ENCODE results near the gene MEF2A.
"Not testable (repeated sequence)": the region's sequence is repeated elsewhere in the genome, so short reads cannot be mapped to it uniquely, and the experiment has no call there.

Gene MEF2A

DNA sequence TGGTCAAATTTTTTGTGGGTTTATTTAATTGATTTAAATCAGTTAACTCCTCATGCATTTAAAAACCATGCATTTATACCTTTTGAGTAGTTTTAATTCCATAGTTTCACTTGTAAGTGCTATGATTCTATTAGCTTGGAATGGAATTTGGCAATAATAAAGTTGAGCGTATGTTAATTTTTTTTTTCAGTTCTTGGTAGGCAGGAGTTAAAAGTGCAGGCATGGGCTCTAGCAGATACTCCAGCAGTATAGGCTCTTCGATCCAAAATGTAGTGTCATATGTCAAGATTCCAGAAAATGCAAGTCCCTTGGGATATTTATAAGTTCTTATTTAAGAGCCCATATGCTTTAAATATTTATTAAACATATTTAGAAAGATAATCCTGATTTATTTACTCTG is 97.1 kb downstream of the MEF2A start:
- Histone ChIP-seq H3K9me3 (no peaks in the 10 kb centered on the region), H3K4me3 (no peak overlapping the region), H3K36me3 (replicated peaks) (no peaks in the 10 kb centered on the region; the same call in 1 of the 2 replicates), H3K4me1 (no peaks in the 10 kb centered on the region), H3K27me3 (ENCODE audit: low read depth) (no peaks in the 10 kb centered on the region)
- in situ Hi-C loops (cut with MboI; ENCODE audit: low sequenced_read_pairs), result no loop called here
- no peak for DNase-seq (ENCODE audit: low spot score in 2 of 2)

DNA sequence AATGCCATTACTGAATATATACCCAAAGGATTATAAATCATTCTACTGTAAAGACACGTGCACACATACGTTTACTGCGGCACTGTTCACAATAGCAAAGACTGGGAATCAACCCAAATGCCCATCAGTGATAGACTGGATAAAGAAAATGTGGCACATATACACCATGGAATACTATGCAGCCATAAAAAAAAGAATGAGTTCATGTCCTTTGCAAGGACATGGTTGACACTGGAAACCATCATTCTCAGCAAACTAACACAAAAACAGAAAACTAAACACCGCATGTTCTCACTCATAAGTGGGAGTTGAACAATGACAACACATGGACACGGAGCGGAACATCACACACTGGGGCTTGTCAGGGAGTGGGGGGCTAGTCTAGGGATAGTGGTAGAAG is 100.3 kb downstream of the MEF2A start:
- H3K36me3 ChIP-seq (replicated peaks); DNase-seq (ENCODE audit: low spot score in 2 of 2); H3K27me3 ChIP-seq (ENCODE audit: low read depth); H3K4me3 ChIP-seq; in situ Hi-C loops (cut with MboI; ENCODE audit: low sequenced_read_pairs); H3K9me3 ChIP-seq; H3K4me1 ChIP-seq: not testable (repeated sequence)

DNA sequence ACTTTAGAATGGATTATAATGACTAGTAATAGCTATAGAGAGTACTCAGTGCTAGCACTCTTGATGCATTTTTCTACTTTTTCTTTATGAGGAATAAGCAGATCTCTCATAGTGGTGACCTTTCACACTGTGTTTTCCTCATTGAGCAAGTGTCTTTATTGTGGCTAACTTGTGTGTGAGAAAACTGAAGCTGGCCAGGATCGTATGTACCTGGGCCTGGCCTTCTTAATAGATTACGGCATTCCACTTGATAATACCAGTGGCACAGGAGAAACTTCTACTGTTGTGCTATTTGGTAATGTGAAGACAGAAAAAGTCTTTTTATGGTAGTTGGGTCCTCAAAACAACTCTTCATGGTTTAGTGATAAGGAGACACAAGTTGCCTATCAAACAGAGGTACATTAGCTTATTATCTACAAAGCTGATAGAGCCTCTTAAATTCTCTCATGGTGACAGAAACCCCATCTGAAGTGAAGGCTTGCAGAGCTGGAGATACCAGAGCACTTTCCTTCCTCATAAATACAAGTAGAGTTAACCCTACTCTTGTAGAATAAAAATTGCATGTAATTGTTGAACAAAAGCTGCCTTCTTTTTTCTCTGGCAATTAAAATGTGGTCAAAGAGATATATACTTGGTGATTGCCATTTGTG is 102.9 kb downstream of the MEF2A start:
- Histone ChIP-seq H3K27me3 (ENCODE audit: low read depth) (no peaks in the 10 kb centered on the region), H3K36me3 (replicated peaks) (no peaks in the 10 kb centered on the region), H3K9me3 (no peaks in the 10 kb centered on the region), H3K4me1 (no peaks in the 10 kb centered on the region), H3K4me3 (no peak overlapping the region)
- no peak for DNase-seq (ENCODE audit: low spot score in 2 of 2)
- in situ Hi-C loops (cut with MboI; ENCODE audit: low sequenced_read_pairs), result no loop called here

DNA sequence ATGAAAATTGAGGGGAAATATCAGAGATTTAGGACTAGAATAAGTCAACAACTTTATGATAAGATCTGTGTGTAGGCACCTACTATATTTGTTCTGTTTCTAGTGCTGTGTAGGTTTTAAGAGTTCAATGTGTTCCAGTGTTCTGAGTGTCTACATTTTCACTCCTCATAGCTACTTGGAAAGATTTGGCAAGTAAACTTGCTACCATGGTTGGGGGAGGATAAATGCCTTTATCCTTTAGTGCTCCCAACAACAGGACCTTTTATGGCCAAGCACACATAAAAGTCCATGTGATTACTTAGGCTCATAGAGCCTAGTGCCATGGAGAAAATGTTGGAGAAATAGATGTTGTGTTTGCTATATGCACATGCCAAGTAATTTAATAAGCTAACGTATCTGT is 103.5 kb downstream of the MEF2A start:
- Histone ChIP-seq H3K4me1 (no peaks in the 10 kb centered on the region), H3K36me3 (replicated peaks) (no peaks in the 10 kb centered on the region), H3K27me3 (ENCODE audit: low read depth) (no peaks in the 10 kb centered on the region), H3K4me3 (no peak overlapping the region), H3K9me3 (no peaks in the 10 kb centered on the region)
- DNase-seq (ENCODE audit: low spot score in 2 of 2), result no peak
- in situ Hi-C loops (cut with MboI; ENCODE audit: low sequenced_read_pairs), result no loop called here

DNA sequence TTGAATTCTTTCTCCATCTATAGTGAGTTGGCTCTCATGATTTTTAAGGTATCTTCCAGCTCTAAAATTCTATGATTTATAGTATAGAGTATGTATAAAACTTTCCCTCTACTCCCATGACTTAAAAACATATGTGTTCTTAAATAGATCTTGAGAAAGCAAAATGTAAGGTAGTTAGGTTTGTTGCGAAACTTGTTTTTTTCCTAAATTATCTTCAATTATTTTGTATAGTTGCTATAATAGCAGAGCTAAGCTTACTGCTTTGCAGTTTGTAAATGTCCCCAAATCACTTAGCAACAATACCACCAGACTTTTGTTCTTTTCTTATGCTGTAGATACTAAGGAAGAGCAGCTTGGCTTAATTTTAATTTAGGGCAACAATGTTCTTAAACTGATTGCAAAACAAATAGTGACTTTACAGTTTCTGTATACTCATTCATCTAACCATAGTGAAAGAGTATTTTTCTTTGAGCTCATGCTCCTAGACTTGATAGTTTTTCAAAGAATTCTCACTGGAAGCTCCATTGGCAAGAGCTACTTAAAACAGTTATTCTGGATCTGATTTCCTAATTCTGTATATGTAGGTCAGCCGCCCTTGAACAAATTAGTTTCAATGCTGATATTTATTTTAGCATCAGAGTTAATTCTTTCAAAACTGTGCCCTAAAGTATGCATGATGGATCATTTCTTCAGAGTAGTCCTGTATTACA is 106.3 kb downstream of the MEF2A start:
- peaks cover 5% of the 10 kb centered on the region; the same call in 1 of the 2 replicates for H3K36me3 ChIP-seq (replicated peaks)
- DNase-seq (ENCODE audit: low spot score in 2 of 2), result no peak
- no peaks in the 10 kb centered on the region for H3K4me1 ChIP-seq
- in situ Hi-C loops (cut with MboI; ENCODE audit: low sequenced_read_pairs), result no loop called here
- H3K4me3 ChIP-seq, result no peak overlapping the region
- H3K27me3 ChIP-seq (ENCODE audit: low read depth), result no peaks in the 10 kb centered on the region
- H3K9me3 ChIP-seq, result no peaks in the 10 kb centered on the region

DNA sequence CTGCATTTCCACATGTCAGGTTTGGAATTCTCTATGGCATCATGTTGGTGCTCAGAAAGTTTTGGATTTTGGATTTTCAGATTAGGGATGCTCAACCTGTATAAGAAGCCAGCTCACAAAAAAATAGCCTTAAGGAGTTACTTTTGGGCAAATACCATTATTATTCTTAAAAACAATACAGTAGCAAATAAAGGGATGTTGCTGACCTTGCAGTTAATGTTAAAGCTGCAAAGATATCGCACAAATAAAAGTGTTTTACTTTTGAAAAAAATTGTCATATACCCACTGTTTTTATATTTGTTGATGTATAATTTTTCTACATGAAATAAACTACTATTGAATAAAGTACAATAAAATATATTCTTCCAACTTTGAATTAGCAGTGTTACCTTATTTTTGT is 107.3 kb downstream of the MEF2A start:
- DNase-seq (ENCODE audit: low spot score in 2 of 2), result no peak
- H3K27me3 ChIP-seq (ENCODE audit: low read depth), result no peaks in the 10 kb centered on the region
- H3K36me3 ChIP-seq (replicated peaks), result peaks cover 5% of the 10 kb centered on the region; the same call in 1 of the 2 replicates
- no peaks in the 10 kb centered on the region for H3K9me3 ChIP-seq
- H3K4me3 ChIP-seq, result no peak overlapping the region
- no peaks in the 10 kb centered on the region for H3K4me1 ChIP-seq
- in situ Hi-C loops (cut with MboI; ENCODE audit: low sequenced_read_pairs), result no loop called here

DNA sequence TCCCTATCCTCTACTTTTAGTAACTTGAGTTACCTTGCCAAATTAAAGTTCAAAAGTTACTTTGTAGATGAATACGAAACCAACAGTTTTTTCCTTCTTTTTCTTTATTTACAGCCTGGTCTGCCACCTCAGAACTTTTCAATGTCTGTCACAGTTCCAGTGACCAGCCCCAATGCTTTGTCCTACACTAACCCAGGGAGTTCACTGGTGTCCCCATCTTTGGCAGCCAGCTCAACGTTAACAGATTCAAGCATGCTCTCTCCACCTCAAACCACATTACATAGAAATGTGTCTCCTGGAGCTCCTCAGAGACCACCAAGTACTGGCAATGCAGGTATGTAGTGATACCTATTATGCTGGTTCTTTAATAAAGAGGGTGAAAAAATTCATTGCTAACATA is 108.5 kb downstream of the MEF2A start:
- Histone ChIP-seq H3K9me3 (no peaks in the 10 kb centered on the region), H3K36me3 (replicated peaks) (peaks cover 5% of the 10 kb centered on the region; the same call in 1 of the 2 replicates), H3K27me3 (ENCODE audit: low read depth) (no peaks in the 10 kb centered on the region), H3K4me1 (no peaks in the 10 kb centered on the region), H3K4me3 (no peak overlapping the region)
- in situ Hi-C loops (cut with MboI; ENCODE audit: low sequenced_read_pairs), result no loop called here
- DNase-seq (ENCODE audit: low spot score in 2 of 2), result no peak

DNA sequence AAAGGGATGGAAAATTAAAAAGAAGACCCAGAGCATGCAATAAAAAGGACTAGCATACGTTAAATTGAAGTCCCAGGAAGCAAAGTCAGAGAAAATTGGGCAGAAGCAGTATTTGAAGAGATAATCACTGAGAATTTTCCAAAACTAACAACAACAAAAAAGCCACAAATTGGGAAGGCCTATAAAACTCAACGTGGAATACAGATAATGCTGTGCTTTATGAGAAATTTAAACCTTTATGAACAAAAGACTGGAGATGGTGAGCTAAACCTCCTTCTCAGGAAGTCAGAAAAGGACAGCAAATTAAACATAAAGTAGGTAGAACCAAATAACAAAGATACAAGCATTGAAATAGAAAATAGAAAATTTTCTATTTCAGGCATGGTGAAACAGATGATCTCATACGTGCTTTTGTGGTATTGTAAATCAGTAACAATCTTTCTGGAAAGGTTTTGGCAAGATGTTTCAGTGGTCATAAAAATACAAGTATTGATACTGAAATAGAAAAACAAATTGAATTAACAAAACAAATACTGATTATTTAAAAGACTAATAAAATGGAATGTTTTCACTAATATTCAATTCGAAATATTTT is 111.9 kb downstream of the MEF2A start:
- H3K36me3 ChIP-seq (replicated peaks), result peaks cover 5% of the 10 kb centered on the region; the same call in 1 of the 2 replicates
- no peaks in the 10 kb centered on the region for H3K9me3 ChIP-seq
- no peak overlapping the region for H3K4me3 ChIP-seq
- no peak for DNase-seq (ENCODE audit: low spot score in 2 of 2)
- no peaks in the 10 kb centered on the region for H3K27me3 ChIP-seq (ENCODE audit: low read depth)
- in situ Hi-C loops (cut with MboI; ENCODE audit: low sequenced_read_pairs), result no loop called here
- no peaks in the 10 kb centered on the region for H3K4me1 ChIP-seq

DNA sequence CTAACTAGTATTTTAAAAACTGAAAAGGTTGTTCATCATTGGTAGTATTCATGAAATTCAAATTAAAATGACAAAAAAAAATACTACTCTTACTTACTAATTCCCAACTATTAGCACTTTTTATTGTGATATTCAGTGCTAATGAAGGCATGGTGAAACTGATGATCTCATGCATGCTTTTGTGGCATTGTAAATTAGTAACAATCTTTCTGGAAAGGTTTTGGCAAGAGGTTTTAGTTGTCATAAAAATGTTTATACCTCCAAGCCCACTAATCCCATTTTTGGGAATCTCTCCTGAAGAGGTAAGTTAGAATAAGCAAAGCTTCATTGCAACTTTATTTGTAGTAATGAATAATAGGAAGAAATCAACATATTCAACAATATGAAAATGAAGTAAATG is 114.5 kb downstream of the MEF2A start:
- no peak for DNase-seq (ENCODE audit: low spot score in 2 of 2)
- Histone ChIP-seq H3K27me3 (ENCODE audit: low read depth) (no peaks in the 10 kb centered on the region), H3K4me3 (no peak overlapping the region), H3K4me1 (no peaks in the 10 kb centered on the region), H3K36me3 (replicated peaks) (peaks cover under 1% of the 10 kb centered on the region; the same call in 1 of the 2 replicates), H3K9me3 (no peaks in the 10 kb centered on the region)
- in situ Hi-C loops (cut with MboI; ENCODE audit: low sequenced_read_pairs), result no loop called here

DNA sequence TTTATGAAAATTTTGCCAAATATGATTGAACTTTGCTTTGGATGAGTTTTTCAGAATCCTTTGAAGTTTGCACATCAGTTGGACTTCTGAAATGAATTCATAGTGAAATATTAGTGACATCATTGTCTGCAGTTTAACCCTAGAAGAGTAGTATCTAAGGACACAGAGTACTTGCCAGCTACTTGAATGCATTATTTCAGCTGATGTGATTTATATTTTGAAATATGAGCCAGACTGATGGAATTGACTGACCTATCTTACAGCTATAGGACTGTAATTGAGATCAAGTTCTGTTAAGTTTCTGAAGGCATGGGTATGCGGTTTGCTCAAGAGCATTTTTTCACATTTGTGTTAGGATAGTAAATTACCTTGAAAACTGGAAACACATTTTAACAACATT is 116.2 kb downstream of the MEF2A start:
- DNase-seq (ENCODE audit: low spot score in 2 of 2), result no peak
- Histone ChIP-seq H3K36me3 (replicated peaks) (no peaks in the 10 kb centered on the region; the same call in 1 of the 2 replicates), H3K27me3 (ENCODE audit: low read depth) (no peaks in the 10 kb centered on the region), H3K9me3 (no peaks in the 10 kb centered on the region), H3K4me3 (no peak overlapping the region), H3K4me1 (no peaks in the 10 kb centered on the region)
- in situ Hi-C loops (cut with MboI; ENCODE audit: low sequenced_read_pairs), result no loop called here

DNA sequence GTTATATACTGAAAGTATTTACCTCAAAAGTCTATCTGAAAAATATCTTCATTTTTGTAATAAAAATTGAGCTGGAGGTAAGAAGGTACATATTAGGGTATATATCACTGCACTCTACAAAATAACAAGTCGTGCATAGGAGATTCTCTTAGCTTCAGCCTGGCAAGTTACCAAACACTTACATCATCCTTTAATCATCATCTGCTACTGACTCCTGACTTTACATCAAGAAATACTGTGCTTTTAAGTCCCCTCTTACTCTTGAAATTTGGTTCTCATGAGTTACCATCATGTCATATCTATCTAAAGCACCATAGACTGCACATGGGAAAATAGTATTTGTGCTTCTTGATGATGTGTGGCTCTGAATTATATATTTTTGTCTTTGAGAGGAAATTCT is 116.7 kb downstream of the MEF2A start:
- no peaks in the 10 kb centered on the region; the same call in 1 of the 2 replicates for H3K36me3 ChIP-seq (replicated peaks)
- no peaks in the 10 kb centered on the region for H3K4me1 ChIP-seq
- in situ Hi-C loops (cut with MboI; ENCODE audit: low sequenced_read_pairs), result no loop called here
- no peak overlapping the region for H3K4me3 ChIP-seq
- DNase-seq (ENCODE audit: low spot score in 2 of 2), result no peak
- H3K9me3 ChIP-seq, result no peaks in the 10 kb centered on the region
- no peaks in the 10 kb centered on the region for H3K27me3 ChIP-seq (ENCODE audit: low read depth)

DNA sequence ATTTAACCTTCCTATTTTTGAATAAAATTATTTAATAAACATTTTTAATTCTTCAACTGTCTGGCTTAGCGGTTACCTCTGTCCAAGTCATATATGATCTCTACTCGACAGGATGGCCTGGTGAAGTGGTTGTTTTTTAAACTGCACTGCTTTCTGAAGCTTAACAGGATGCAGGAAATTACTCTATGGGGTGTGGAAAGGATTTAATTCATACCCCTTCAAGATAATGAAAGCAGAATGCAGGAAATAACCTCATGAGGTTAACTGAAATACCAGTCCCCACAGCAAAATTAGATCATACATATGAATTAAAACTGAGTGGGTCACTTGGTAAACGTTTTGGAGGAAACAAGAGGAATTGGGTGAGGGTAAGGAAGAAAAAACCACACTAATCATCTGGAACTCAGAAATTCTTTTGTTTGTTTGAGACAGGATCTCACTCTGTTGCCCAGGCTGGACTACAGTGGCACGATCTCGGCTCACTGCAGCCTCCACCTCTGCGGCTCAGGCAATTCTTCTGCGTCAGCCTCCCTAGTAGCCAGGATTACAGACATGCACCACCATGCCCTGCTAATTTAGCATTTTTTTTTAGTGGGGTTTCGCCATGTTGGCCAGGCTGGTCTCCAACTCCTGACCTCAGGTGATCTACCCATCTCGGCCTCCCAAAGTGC is 117.4 kb downstream of the MEF2A start:
- peaks cover 4% of the 10 kb centered on the region for H3K36me3 ChIP-seq (replicated peaks)
- no peak for DNase-seq (ENCODE audit: low spot score in 2 of 2)
- no peaks in the 10 kb centered on the region for H3K27me3 ChIP-seq (ENCODE audit: low read depth)
- in situ Hi-C loops (cut with MboI; ENCODE audit: low sequenced_read_pairs), result no loop called here
- no peaks in the 10 kb centered on the region for H3K4me1 ChIP-seq
- no peaks in the 10 kb centered on the region for H3K9me3 ChIP-seq
- H3K4me3 ChIP-seq, result no peak overlapping the region

DNA sequence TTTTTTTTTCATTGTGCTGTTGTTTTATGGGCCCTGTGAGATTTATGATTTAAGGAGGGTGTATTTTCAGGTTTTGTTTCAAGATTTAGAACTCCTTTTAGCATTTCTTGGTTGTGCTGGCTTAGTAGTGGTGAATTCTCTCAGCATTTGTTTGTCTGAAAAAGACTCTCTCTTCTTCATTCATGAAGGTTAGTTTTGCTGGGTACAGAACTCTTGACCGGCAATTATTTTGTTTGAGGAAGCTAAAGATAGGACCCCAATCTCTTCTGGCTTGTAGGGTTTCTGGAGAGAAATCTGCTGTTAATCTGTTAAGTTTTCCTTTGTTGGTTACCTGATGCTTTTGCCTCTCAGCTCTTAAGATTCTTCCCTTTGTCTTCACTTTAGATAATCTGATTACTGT is 120.5 kb downstream of the MEF2A start:
- no peaks in the 10 kb centered on the region for H3K9me3 ChIP-seq
- H3K4me1 ChIP-seq, result no peaks in the 10 kb centered on the region
- H3K4me3 ChIP-seq, result no peak overlapping the region
- H3K27me3 ChIP-seq (ENCODE audit: low read depth), result no peaks in the 10 kb centered on the region
- peaks cover 10% of the 10 kb centered on the region for H3K36me3 ChIP-seq (replicated peaks)
- no peak for DNase-seq (ENCODE audit: low spot score in 2 of 2)
- in situ Hi-C loops (cut with MboI; ENCODE audit: low sequenced_read_pairs), result no loop called here

DNA sequence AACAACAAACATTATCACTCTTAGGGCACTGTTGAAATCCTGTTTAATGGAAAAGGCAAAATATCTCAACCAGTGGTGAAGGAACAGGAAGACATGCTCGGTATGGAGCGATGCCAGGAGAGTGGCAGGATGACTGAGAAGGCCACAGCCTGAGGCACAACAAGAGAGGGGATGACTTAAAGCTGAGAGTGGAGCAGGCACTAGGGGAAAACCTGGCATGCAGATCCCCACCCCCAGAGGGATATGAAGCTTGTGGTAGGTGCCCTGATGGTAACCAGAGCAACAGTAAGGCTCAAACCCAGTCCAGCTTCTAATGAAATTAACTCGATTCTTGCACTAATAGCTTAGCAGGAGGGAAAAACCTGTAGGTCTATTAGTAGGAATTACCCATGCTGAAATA is 127.0 kb downstream of the MEF2A start:
- no peak for DNase-seq (ENCODE audit: low spot score in 2 of 2)
- Histone ChIP-seq H3K9me3 (no peaks in the 10 kb centered on the region), H3K4me1 (no peaks in the 10 kb centered on the region), H3K4me3 (no peak overlapping the region), H3K36me3 (replicated peaks) (peaks cover 10% of the 10 kb centered on the region), H3K27me3 (ENCODE audit: low read depth) (no peaks in the 10 kb centered on the region)
- in situ Hi-C loops (cut with MboI; ENCODE audit: low sequenced_read_pairs), result no loop called here
